HFF-Myc (cell line): ENCODE data around the gene RAB38.
A peak's percentile ranks its signal among the peaks of the same experiment; 100 is the strongest.

Experiments used
- DNase-seq: peaks from one replicate; pipeline ENCODE4 v3.0.0-alpha.2; 2011; ENCODE audit warnings: low read depth; ENCODE audit errors: extremely low read depth
- H3K4me3 ChIP-seq: replicated peaks from 2 replicates; pipeline ENCODE4 v1.5.1; 2011; ENCODE audit warnings: low read depth, mild to moderate bottlenecking, control low read depth, low read length
- CTCF ChIP-seq: IDR thresholded peaks from 2 replicates; pipeline ENCODE4 v1.5.1; 2012; ENCODE audit warnings: mild to moderate bottlenecking, low read depth, low read length, control low read depth; ENCODE audit errors: missing control alignments

RAB38 gene

GRCh38 chr11:88188251-88188931, 13.1 kb upstream of the RAB38 start:
- TF ChIP-seq CTCF = no peak
- DNase-seq = no peak
- H3K4me3 ChIP-seq = no peak overlapping the region

GRCh38 chr11:88183233-88183632, 8.0 kb upstream of the RAB38 start:
- TF ChIP-seq CTCF = no peak
- no peak overlapping the region for H3K4me3 ChIP-seq
- DNase-seq = no peak

GRCh38 chr11:88181776-88182175, 6.5 kb upstream of the RAB38 start:
- TF ChIP-seq CTCF = no peak
- DNase-seq = no peak

GRCh38 chr11:88179971-88180629, 4.9 kb upstream of the RAB38 start:
- H3K4me3 ChIP-seq = no peak overlapping the region
- TF ChIP-seq CTCF = no peak
- no peak for DNase-seq

More at GRCh38 chr11:88181776-88182175, 6.5 kb upstream of the RAB38 start:
- no peak overlapping the region for H3K4me3 ChIP-seq

GRCh38 chr11:88179141-88179540, 3.9 kb upstream of the RAB38 start:
- TF ChIP-seq CTCF = no peak
- no peak for DNase-seq
- no peak overlapping the region for H3K4me3 ChIP-seq

- no peak for DNase-seq
- H3K4me3 ChIP-seq = no peak overlapping the region
- TF ChIP-seq CTCF = no peak
Measured at GRCh38 chr11:88178191-88178590, 2.9 kb upstream of the RAB38 start.

GRCh38 chr11:88175569-88176075, 379 bp upstream of the RAB38 start:
- no peak for TF ChIP-seq CTCF
- no peak for DNase-seq
- peak overlapping the region; percentile 61 for H3K4me3 ChIP-seq
